ENCODE measurements around the gene BEND6. TPM values are rescaled to one million over a fixed set of nuclear protein-coding genes. Genes with fewer than 3 reads are reported as not detected.

BEND6 gene
- polyA plus RNA-seq, 1 experiment, result 15.4 TPM

GRCh38 chr6:56911847-56912246 lies 43.1 kb upstream of the BEND6 start:
- Histone ChIP-seq H3K4me3 (ENCODE audit: low read depth, low read length) (no peak overlapping the region), H3K27me3 (ENCODE audit: control insufficient read depth, insufficient read depth, low read length) (no peaks in the 10 kb centered on the region), H3K9me3 (ENCODE audit: control insufficient read depth, insufficient read depth, low read length) (no peaks in the 10 kb centered on the region), H3K27ac (ENCODE audit: low read depth, low read length) (no peak overlapping the region)
- ChIA-PET CTCF (interaction anchor here (0.7 to 3.8 kb wide), 6 partner anchors 9 to 109 kb away, joined by 3 to 33 read pairs (median 3); partner anchors contain the start of gene BEND6), POLR2A (no interaction called here)
- peak; percentile 38 for DNase-seq (ENCODE audit: low read depth, low spot score)
- no peak for TF ChIP-seq CTCF (IDR thresholded peaks at IDR 0.05; ENCODE audit: low read depth, low read length)

- Histone ChIP-seq H3K4me3 (ENCODE audit: low read depth, low read length) (no peak overlapping the region), H3K27ac (ENCODE audit: low read depth, low read length) (no peak overlapping the region), H3K27me3 (ENCODE audit: control insufficient read depth, insufficient read depth, low read length) (no peaks in the 10 kb centered on the region), H3K9me3 (ENCODE audit: control insufficient read depth, insufficient read depth, low read length) (no peaks in the 10 kb centered on the region)
- POLR2A ChIA-PET, result no interaction called here
- CTCF ChIA-PET, result interaction anchor here (1.1 to 3.8 kb wide), 4 partner anchors 9 to 107 kb away, joined by 3 to 33 read pairs (median 10); partner anchors contain the start of gene BEND6
- no peak for TF ChIP-seq CTCF (IDR thresholded peaks at IDR 0.05; ENCODE audit: low read depth, low read length)
- no peak for DNase-seq (ENCODE audit: low read depth, low spot score)
These were observed 41.4 kb upstream of the BEND6 start for GRCh38 chr6:56913285-56914074.

GRCh38 chr6:56914798-56915658 lies 39.9 kb upstream of the BEND6 start:
- POLR2A ChIA-PET, result no interaction called here
- DNase-seq (ENCODE audit: low read depth, low spot score), result no peak
- Histone ChIP-seq H3K27me3 (ENCODE audit: control insufficient read depth, insufficient read depth, low read length) (no peaks in the 10 kb centered on the region), H3K9me3 (ENCODE audit: control insufficient read depth, insufficient read depth, low read length) (no peaks in the 10 kb centered on the region), H3K27ac (ENCODE audit: low read depth, low read length) (no peak overlapping the region), H3K4me3 (ENCODE audit: low read depth, low read length) (no peak overlapping the region)
- CTCF ChIA-PET, result interaction anchor here (3.2 to 3.8 kb wide), 2 partner anchors 13 kb away, joined by 17 to 33 read pairs; no protein-coding TSS in a partner anchor
- TF ChIP-seq CTCF (IDR thresholded peaks at IDR 0.05; ENCODE audit: low read depth, low read length), result no peak

GRCh38 chr6:56915832-56916231 lies 39.1 kb upstream of the BEND6 start:
- H3K27me3 ChIP-seq (ENCODE audit: control insufficient read depth, insufficient read depth, low read length), result no peaks in the 10 kb centered on the region
- H3K9me3 ChIP-seq (ENCODE audit: control insufficient read depth, insufficient read depth, low read length), result no peaks in the 10 kb centered on the region
- ChIA-PET CTCF (interaction anchor here (2.1 to 3.2 kb wide), 2 partner anchors 11 to 13 kb away, joined by 12 to 17 read pairs; no protein-coding TSS in a partner anchor), POLR2A (no interaction called here)
- DNase-seq (ENCODE audit: low read depth, low spot score), result no peak
- no peak for TF ChIP-seq CTCF (IDR thresholded peaks at IDR 0.05; ENCODE audit: low read depth, low read length)
- no peak overlapping the region for H3K27ac ChIP-seq (ENCODE audit: low read depth, low read length)
- H3K4me3 ChIP-seq (ENCODE audit: low read depth, low read length), result no peak overlapping the region
